Renal cortex interstitium (tissue), 11 donors: ENCODE data around the gene RNF213. TPM values are rescaled to one million over a fixed set of nuclear protein-coding genes. Genes with fewer than 3 reads are reported as not detected.
"Not testable (repeated sequence)": the region's sequence is repeated elsewhere in the genome, so short reads cannot be mapped to it uniquely, and the experiment has no call there.

Experiments used
- DNase-seq, 11 donors: peaks; one replicate each; pipeline ENCODE4 v3.0.0-alpha.2; 2013; ENCODE audit warnings: low read depth in 9 of 11, low spot score in 4 of 11; ENCODE audit errors: extremely low read depth in 1 of 11
- polyA plus RNA-seq, 3 donors: library from polyadenylated mRNA; unstranded; fragments of 120-200 nt; gene quantifications; one replicate each; pipeline ENCODE4 v1.2.1, GENCODE V29; 2013; ENCODE audit not compliant: insufficient read length in 3 of 3

RNF213 gene
- polyA plus RNA-seq, 3 donors = 62.4 to 112 (median 71.0) TPM

GRCh38 chr17:80389011-80389995 is 128.7 kb downstream of the RNF213 start:
- DNase-seq = peak in 6 of 11 donors; percentile 13 to 43 (median 18)

- no peak for DNase-seq
Observed at GRCh38 chr17:80393241-80393890, 132.7 kb downstream of the RNF213 start.

GRCh38 chr17:80393961-80394360 is 133.3 kb downstream of the RNF213 start:
- no peak for DNase-seq

- no peak for DNase-seq
Observed at GRCh38 chr17:80394629-80395216, 134.1 kb downstream of the RNF213 start.

- peak in 2 of 11 donors; percentile 7 to 17 for DNase-seq
Observed at GRCh38 chr17:80395402-80396151, 134.9 kb downstream of the RNF213 start.

GRCh38 chr17:80396157-80397033 is 135.7 kb downstream of the RNF213 start:
- DNase-seq = peak in 2 of 11 donors; percentile 2 to 23

GRCh38 chr17:80397034-80397387 is 136.4 kb downstream of the RNF213 start:
- DNase-seq = no peak

- no peak for DNase-seq
Observed at GRCh38 chr17:80397686-80398085, 137.0 kb downstream of the RNF213 start.

GRCh38 chr17:80401086-80401485 is 140.4 kb downstream of the RNF213 start:
- DNase-seq = peak in 3 of 11 donors; percentile 16 to 30 (median 26)

- DNase-seq = not testable (repeated sequence)
Observed at GRCh38 chr17:80402102-80402501, 141.4 kb downstream of the RNF213 start.

- DNase-seq = no peak
Observed at GRCh38 chr17:80402959-80403358, 142.3 kb downstream of the RNF213 start.

GRCh38 chr17:80406146-80406545 is 145.5 kb downstream of the RNF213 start:
- no peak for DNase-seq

- DNase-seq = not testable (repeated sequence)
Observed at GRCh38 chr17:80407917-80408316, 147.3 kb downstream of the RNF213 start.

- DNase-seq = no peak
Observed at GRCh38 chr17:80408872-80409271, 148.2 kb downstream of the RNF213 start.

GRCh38 chr17:80409626-80410025 is 149.0 kb downstream of the RNF213 start:
- DNase-seq = no peak

GRCh38 chr17:80410441-80411087 is 149.9 kb downstream of the RNF213 start:
- DNase-seq = not testable (repeated sequence)

- no peak for DNase-seq
Observed at GRCh38 chr17:80413771-80414507, 153.3 kb downstream of the RNF213 start.
